Keratinocyte (primary cell): ENCODE results near the gene GP5. TPM values are rescaled to one million over a fixed set of nuclear protein-coding genes. Genes with fewer than 3 reads are reported as not detected.

Experiments used
- DNase-seq: peaks from one replicate; pipeline ENCODE4 v3.0.0-alpha.2; 2011; ENCODE audit warnings: low read depth, missing footprints, low spot score
- FAIRE-seq: peaks from 2 replicates; lab custom pipeline; 2011; peaks lifted over from hg19 to GRCh38; lab: Jason Lieb, UNC
- H2AFZ ChIP-seq: 2 replicates; pipeline ENCODE4 v1.6.0; 2012; ENCODE audit warnings: low read length, control low read depth, inconsistent platforms; ENCODE audit not compliant: control insufficient read depth
- H3K27ac ChIP-seq: 2 replicates; pipeline ENCODE4 v1.5.1; 2011; ENCODE audit warnings: low read length; ENCODE audit not compliant: control insufficient read depth, insufficient read depth
- H3K27me3 ChIP-seq: 3 replicates; pipeline ENCODE4 v1.6.0; 2011; ENCODE audit warnings: low read length; ENCODE audit not compliant: control insufficient read depth, insufficient read depth; ENCODE audit errors: extremely low read depth
- H3K36me3 ChIP-seq, 2 experiments: 2 replicates in 1 of 2; 3 replicates in 1 of 2; pipeline ENCODE4 v1.5.1; 2011; ENCODE audit warnings: low read length in 2 of 2, mild to moderate bottlenecking in 1 of 2; ENCODE audit not compliant: control insufficient read depth in 2 of 2, insufficient read depth in 2 of 2; ENCODE audit errors: extremely low read depth in 1 of 2
- H3K4me1 ChIP-seq: 3 replicates; pipeline ENCODE4 v1.5.1; 2011; ENCODE audit warnings: low read length; ENCODE audit not compliant: control insufficient read depth, insufficient read depth; ENCODE audit errors: extremely low read depth
- H3K4me2 ChIP-seq: 3 replicates; pipeline ENCODE4 v1.6.0; 2011; ENCODE audit warnings: low read depth, low read length; ENCODE audit not compliant: control insufficient read depth, insufficient read depth; ENCODE audit errors: extremely low read depth
- H3K4me3 ChIP-seq, 3 experiments: fragments of 200-600 bp in 1 of 3; sonication (generic) in 1 of 3; 2 replicates in 2 of 3; 3 replicates in 1 of 3; pipeline ENCODE4 v1.5.1; 2011 to 2016; ENCODE audit warnings: low read length in 3 of 3, mild to moderate bottlenecking in 3 of 3, control low read depth in 2 of 3, inconsistent platforms in 1 of 3, low read depth in 1 of 3, mixed read lengths in 1 of 3, mixed run types in 1 of 3, moderate library complexity in 1 of 3; ENCODE audit not compliant: control insufficient read depth in 2 of 3, insufficient read depth in 2 of 3; ENCODE audit errors: extremely low read depth in 1 of 3
- H3K79me2 ChIP-seq: 2 replicates; pipeline ENCODE4 v1.6.0; 2012; ENCODE audit warnings: low read length; ENCODE audit not compliant: control insufficient read depth, insufficient read depth
- H3K9ac ChIP-seq: 3 replicates; pipeline ENCODE4 v1.6.0; 2011; ENCODE audit warnings: low read length; ENCODE audit not compliant: control insufficient read depth, insufficient read depth; ENCODE audit errors: extremely low read depth
- H3K9me1 ChIP-seq: 3 replicates; pipeline ENCODE4 v1.6.0; 2011; ENCODE audit warnings: low read length; ENCODE audit not compliant: control insufficient read depth, insufficient read depth; ENCODE audit errors: extremely low read depth
- H3K9me3 ChIP-seq: 2 replicates; pipeline ENCODE4 v1.5.1; 2012; ENCODE audit warnings: low read depth, low read length; ENCODE audit not compliant: control insufficient read depth
- H4K20me1 ChIP-seq: 3 replicates; pipeline ENCODE4 v1.6.0; 2011; ENCODE audit warnings: low read length; ENCODE audit not compliant: control insufficient read depth, insufficient read depth; ENCODE audit errors: extremely low read depth
- CTCF ChIP-seq, 3 experiments: IDR thresholded peaks in 1 of 3; conservative IDR thresholded peaks in 1 of 3; optimal IDR thresholded peaks in 1 of 3; 2 replicates in 2 of 3; 3 replicates in 1 of 3; pipeline versions ENCODE3 to v1.5.1; 2011; ENCODE audit warnings: low read length in 3 of 3, mild to moderate bottlenecking in 3 of 3, moderate library complexity in 2 of 3, control low read depth in 1 of 3, inconsistent platforms in 1 of 3; ENCODE audit not compliant: insufficient read depth in 2 of 3; ENCODE audit errors: extremely low read depth in 1 of 3
- EZH2 ChIP-seq: IDR thresholded peaks from one replicate; pipeline ENCODE4 v1.6.1; 2012; ENCODE audit warnings: inconsistent platforms, mild to moderate bottlenecking, low read length, moderate library complexity
- dilution Hi-C: fragments of 300-500 bp; cut with MboI; formaldehyde crosslinking; loops from one replicate; pipeline ENCODE4 v1.7.0; 2020; ENCODE audit warnings: low sequenced_read_pairs; ENCODE audit not compliant: extremely low pct_ligation_motif_present
- polyA plus RNA-seq, 5 experiments: library from polyadenylated mRNA; depleted of rRNA in 3 of 5; stranded (reverse) in 3 of 5; stranded (forward) in 1 of 5; unstranded in 1 of 5; fragments of >200 nt; gene quantifications; 1 replicate in 1 of 5; 2 replicates in 3 of 5; 3 replicates in 1 of 5; pipeline versions ENCODE4 v1.2.1 to v1.2.3, GENCODE V29; 2011 to 2012; ENCODE audit warnings: missing spikeins in 2 of 5, low read depth in 1 of 5, low replicate concordance in 1 of 5

GP5 gene
- polyA plus RNA-seq, 1 donor (not counting 4 experiments of a cell fraction or from before 2014, with no cell fraction given) = 0.04 TPM

DNA sequence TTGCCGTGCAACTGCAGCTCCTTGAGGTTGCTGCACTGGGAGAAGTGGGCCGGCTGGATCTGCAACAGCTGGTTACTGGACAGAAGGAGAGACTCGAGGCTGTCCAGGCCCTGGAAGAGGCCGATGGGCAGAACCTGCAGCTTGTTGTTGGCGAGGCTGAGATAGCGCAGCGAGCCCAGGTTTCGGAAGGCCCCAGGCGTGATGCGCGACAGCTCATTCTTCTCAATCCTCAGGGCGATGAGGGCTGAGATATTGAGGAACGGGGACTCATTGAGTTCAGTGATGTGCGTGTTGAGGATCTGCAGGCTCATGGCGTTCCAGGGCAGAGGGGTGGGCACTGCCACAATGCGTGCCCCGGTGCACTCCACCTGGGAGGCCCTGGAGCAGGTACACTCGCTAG lies 38.5 kb downstream of the GP5 start:
- Histone ChIP-seq H3K4me2 (no peak overlapping the region), H3K9ac (no peak overlapping the region), H3K9me3 (no peaks in the 10 kb centered on the region), H3K4me1 (no peaks in the 10 kb centered on the region), H3K27me3 (peaks cover 29% of the 10 kb centered on the region), H3K4me3 (no peak overlapping the region), H2AFZ (no peak overlapping the region), H3K79me2 (no peaks in the 10 kb centered on the region), H3K36me3 (no peaks in the 10 kb centered on the region), H4K20me1 (no peaks in the 10 kb centered on the region), H3K9me1 (no peaks in the 10 kb centered on the region), H3K27ac (no peak overlapping the region)
- dilution Hi-C loops = no loop called here
- no peak for DNase-seq
- TF ChIP-seq EZH2 = no peak
- no peak for TF ChIP-seq CTCF (optimal IDR thresholded peaks at IDR 0.05 in 1 of 3, IDR thresholded peaks at IDR 0.05 in 1 of 3, conservative IDR thresholded peaks at IDR 0.05 in 1 of 3; ENCODE audit: extremely low read depth in 1 of 3, insufficient read depth in 2 of 3, low read length in 3 of 3)
- no peak for FAIRE-seq

- Histone ChIP-seq H3K4me1 (no peaks in the 10 kb centered on the region), H3K27ac (no peak overlapping the region), H4K20me1 (no peaks in the 10 kb centered on the region), H2AFZ (no peak overlapping the region), H3K9me1 (no peaks in the 10 kb centered on the region), H3K27me3 (peaks cover 19% of the 10 kb centered on the region), H3K9ac (no peak overlapping the region), H3K36me3 (no peaks in the 10 kb centered on the region), H3K79me2 (no peaks in the 10 kb centered on the region), H3K4me2 (no peak overlapping the region), H3K4me3 (no peak overlapping the region), H3K9me3 (no peaks in the 10 kb centered on the region)
- TF ChIP-seq CTCF (optimal IDR thresholded peaks at IDR 0.05 in 1 of 3, IDR thresholded peaks at IDR 0.05 in 1 of 3, conservative IDR thresholded peaks at IDR 0.05 in 1 of 3; ENCODE audit: extremely low read depth in 1 of 3, insufficient read depth in 2 of 3, low read length in 3 of 3) (no peak), EZH2 (no peak)
- DNase-seq (no peak), FAIRE-seq (no peak)
- dilution Hi-C loops = no loop called here
Measured at GRCh38 chr3:194357681-194358080, 41.4 kb downstream of the GP5 start.
